ENCODE measurements around the gene RNF7. TPM values are rescaled to one million over a fixed set of nuclear protein-coding genes. Genes with fewer than 3 reads are reported as not detected.
"Not testable (repeated sequence)": the region's sequence is repeated elsewhere in the genome, so short reads cannot be mapped to it uniquely, and the experiment has no call there.

RNF7 gene
- total and polyA plus RNA-seq, 2 experiments from 2014 or later, result 115 to 234 TPM

- H3K27ac ChIP-seq, result no peak overlapping the region
- H3K4me1 ChIP-seq (ENCODE audit: insufficient read depth), result no peaks in the 10 kb centered on the region
- H3K27me3 ChIP-seq (replicated peaks; ENCODE audit: insufficient read depth), result no peaks in the 10 kb centered on the region
- in situ Hi-C loops (cut with MboI), result no loop called here
- H3K4me3 ChIP-seq, result no peak overlapping the region
- WGBS, 2 experiments (ENCODE audit: low coverage in 1 of 2, low lambda C conversion rate in 2 of 2, missing lambda C conversion rate in 2 of 2), result 97 to 100% methylated on average over 3 of the region's 3 CpGs
- no peaks in the 10 kb centered on the region for H4K20me1 ChIP-seq (ENCODE audit: insufficient read depth)
- TF ChIP-seq EZH2phosphoT487 (IDR thresholded peaks at IDR 0.05; ENCODE audit: insufficient read depth, low read depth), result no peak
- TF ChIP-seq EZH2 (IDR thresholded peaks at IDR 0.05; ENCODE audit: insufficient read depth, poor library complexity, severe bottlenecking), result no peak
- no peak overlapping the region for H2AFZ ChIP-seq
- H3K9ac ChIP-seq, result no peak overlapping the region
- no peak overlapping the region for H3K4me2 ChIP-seq (ENCODE audit: unreplicated experiment)
- DNase-seq, result no peak
- H3K9me2 ChIP-seq (ENCODE audit: insufficient read depth), result no peaks in the 10 kb centered on the region
- no peaks in the 10 kb centered on the region for H3K79me2 ChIP-seq (ENCODE audit: insufficient read depth)
- no peaks in the 10 kb centered on the region for H3K9me3 ChIP-seq (ENCODE audit: low read depth)
- H3K36me3 ChIP-seq (ENCODE audit: low read depth), result peaks cover 7% of the 10 kb centered on the region; the same call in 1 of the 2 replicates
- H3F3A ChIP-seq (ENCODE audit: insufficient read depth), result peaks cover 17% of the 10 kb centered on the region
Observed at GRCh38 chr3:141753399-141753798, 15.3 kb downstream of the RNF7 start.

GRCh38 chr3:141754032-141754431, 15.9 kb downstream of the RNF7 start:
- no peak overlapping the region for H2AFZ ChIP-seq
- DNase-seq, result no peak
- H3K9me3 ChIP-seq (ENCODE audit: low read depth), result no peaks in the 10 kb centered on the region
- in situ Hi-C loops (cut with MboI), result no loop called here
- 100% methylated on average over 1 of the region's 1 CpG for WGBS, 2 experiments (ENCODE audit: low coverage in 1 of 2, low lambda C conversion rate in 2 of 2, missing lambda C conversion rate in 2 of 2)
- TF ChIP-seq EZH2 (IDR thresholded peaks at IDR 0.05; ENCODE audit: insufficient read depth, poor library complexity, severe bottlenecking) (no peak), EZH2phosphoT487 (IDR thresholded peaks at IDR 0.05; ENCODE audit: insufficient read depth, low read depth) (no peak)
- H3K9ac ChIP-seq, result no peak overlapping the region
- no peaks in the 10 kb centered on the region for H3K9me2 ChIP-seq (ENCODE audit: insufficient read depth)
- H4K20me1 ChIP-seq (ENCODE audit: insufficient read depth), result no peaks in the 10 kb centered on the region
- no peaks in the 10 kb centered on the region for H3K27me3 ChIP-seq (replicated peaks; ENCODE audit: insufficient read depth)
- no peaks in the 10 kb centered on the region for H3K4me1 ChIP-seq (ENCODE audit: insufficient read depth)
- H3F3A ChIP-seq (ENCODE audit: insufficient read depth), result peaks cover 17% of the 10 kb centered on the region
- no peak overlapping the region for H3K4me3 ChIP-seq
- H3K4me2 ChIP-seq (ENCODE audit: unreplicated experiment), result no peak overlapping the region
- no peak overlapping the region for H3K27ac ChIP-seq
- peaks cover 2% of the 10 kb centered on the region; the same call in 1 of the 2 replicates for H3K36me3 ChIP-seq (ENCODE audit: low read depth)
- H3K79me2 ChIP-seq (ENCODE audit: insufficient read depth), result no peaks in the 10 kb centered on the region

GRCh38 chr3:141762552-141762951, 24.5 kb downstream of the RNF7 start:
- in situ Hi-C loops (cut with MboI); H3K27ac ChIP-seq; H3K9ac ChIP-seq; H3K27me3 ChIP-seq (replicated peaks; ENCODE audit: insufficient read depth); H3K36me3 ChIP-seq (ENCODE audit: low read depth); H3F3A ChIP-seq (ENCODE audit: insufficient read depth); H4K20me1 ChIP-seq (ENCODE audit: insufficient read depth); H3K4me2 ChIP-seq (ENCODE audit: unreplicated experiment); H3K9me2 ChIP-seq (ENCODE audit: insufficient read depth); H3K9me3 ChIP-seq (ENCODE audit: low read depth); H2AFZ ChIP-seq; H3K4me3 ChIP-seq; H3K79me2 ChIP-seq (ENCODE audit: insufficient read depth); H3K4me1 ChIP-seq (ENCODE audit: insufficient read depth); DNase-seq: not testable (repeated sequence)
- WGBS, 2 experiments (ENCODE audit: low coverage in 1 of 2, low lambda C conversion rate in 2 of 2, missing lambda C conversion rate in 2 of 2), result 90 to 92% methylated on average over 15 of the region's 19 CpGs

GRCh38 chr3:141763088-141763750, 25.1 kb downstream of the RNF7 start, which contains the start of gene GRK7:
Gene GRK7 (plus strand): TSS chr3:141763408. CDS start chr3:141778285, 14,877 bp downstream.
- WGBS, 2 experiments (ENCODE audit: low coverage in 1 of 2, low lambda C conversion rate in 2 of 2, missing lambda C conversion rate in 2 of 2), result 79 to 80% methylated on average over 9 of the region's 9 CpGs
- H3K9ac ChIP-seq, result no peak within 1 kb of the TSS
- no peak within 1 kb of the TSS for H3K4me3 ChIP-seq
- H2AFZ ChIP-seq, result no peak within 1 kb of the TSS
- no peaks in the 10 kb centered on the region for H3K9me2 ChIP-seq (ENCODE audit: insufficient read depth)
- no peaks in the 10 kb centered on the region for H3K4me1 ChIP-seq (ENCODE audit: insufficient read depth)
- H3K36me3 ChIP-seq (ENCODE audit: low read depth), result no peaks in the 10 kb centered on the region
- TF ChIP-seq EZH2 (IDR thresholded peaks at IDR 0.05; ENCODE audit: insufficient read depth, poor library complexity, severe bottlenecking) (no peak), EZH2phosphoT487 (IDR thresholded peaks at IDR 0.05; ENCODE audit: insufficient read depth, low read depth) (no peak)
- no peak within 1 kb of the TSS for H3K27ac ChIP-seq
- no peaks in the 10 kb centered on the region for H3K27me3 ChIP-seq (replicated peaks; ENCODE audit: insufficient read depth)
- H3K9me3 ChIP-seq (ENCODE audit: low read depth), result no peaks in the 10 kb centered on the region
- H3F3A ChIP-seq (ENCODE audit: insufficient read depth), result no peaks in the 10 kb centered on the region
- H3K4me2 ChIP-seq (ENCODE audit: unreplicated experiment), result no peak within 1 kb of the TSS
- in situ Hi-C loops (cut with MboI), result no loop called here
- DNase-seq, result no peak
- no peaks in the 10 kb centered on the region for H3K79me2 ChIP-seq (ENCODE audit: insufficient read depth)
- no peaks in the 10 kb centered on the region for H4K20me1 ChIP-seq (ENCODE audit: insufficient read depth)

GRCh38 chr3:141764045-141764444, 25.9 kb downstream of the RNF7 start:
- WGBS, 2 experiments (ENCODE audit: low coverage in 1 of 2, low lambda C conversion rate in 2 of 2, missing lambda C conversion rate in 2 of 2), result 92 to 94% methylated on average over 2 of the region's 2 CpGs
- Histone ChIP-seq H3K4me3 (no peak overlapping the region), H3K79me2 (ENCODE audit: insufficient read depth) (no peaks in the 10 kb centered on the region), H3K4me2 (ENCODE audit: unreplicated experiment) (no peak overlapping the region), H3K27me3 (replicated peaks; ENCODE audit: insufficient read depth) (no peaks in the 10 kb centered on the region), H4K20me1 (ENCODE audit: insufficient read depth) (no peaks in the 10 kb centered on the region), H2AFZ (no peak overlapping the region), H3K9ac (no peak overlapping the region), H3K9me3 (ENCODE audit: low read depth) (no peaks in the 10 kb centered on the region), H3K27ac (no peak overlapping the region), H3F3A (ENCODE audit: insufficient read depth) (no peaks in the 10 kb centered on the region), H3K4me1 (ENCODE audit: insufficient read depth) (no peaks in the 10 kb centered on the region), H3K36me3 (ENCODE audit: low read depth) (no peaks in the 10 kb centered on the region), H3K9me2 (ENCODE audit: insufficient read depth) (no peaks in the 10 kb centered on the region)
- in situ Hi-C loops (cut with MboI), result no loop called here
- no peak for DNase-seq
- no peak for TF ChIP-seq EZH2phosphoT487 (IDR thresholded peaks at IDR 0.05; ENCODE audit: insufficient read depth, low read depth)
- TF ChIP-seq EZH2 (IDR thresholded peaks at IDR 0.05; ENCODE audit: insufficient read depth, poor library complexity, severe bottlenecking), result no peak
